Astrocyte of the spinal cord (primary cell): ENCODE measurements around the gene MUC20.
"Not testable (repeated sequence)": the region's sequence is repeated elsewhere in the genome, so short reads cannot be mapped to it uniquely, and the experiment has no call there.

Source experiments
- DNase-seq: peaks from one replicate; pipeline ENCODE4 v3.0.0; 2011; ENCODE audit warnings: low read depth, low spot score
- H3K4me3 ChIP-seq: 2 replicates; pipeline ENCODE4 v1.5.1; 2011; ENCODE audit warnings: low read depth, mild to moderate bottlenecking, low read length, moderate library complexity
- in situ Hi-C: cut with HindIII; loops from 2 replicates; pipeline ENCODE4 v1.10.0; 2017; ENCODE audit warnings: low sequenced_read_pairs
- TF ChIP-seq, protein P1 (sequence below): IDR thresholded peaks from 2 replicates; pipeline ENCODE4 v1.5.1; 2012; ENCODE audit warnings: low read depth, mild to moderate bottlenecking, low read length, inconsistent platforms

The MUC20 gene

DNA sequence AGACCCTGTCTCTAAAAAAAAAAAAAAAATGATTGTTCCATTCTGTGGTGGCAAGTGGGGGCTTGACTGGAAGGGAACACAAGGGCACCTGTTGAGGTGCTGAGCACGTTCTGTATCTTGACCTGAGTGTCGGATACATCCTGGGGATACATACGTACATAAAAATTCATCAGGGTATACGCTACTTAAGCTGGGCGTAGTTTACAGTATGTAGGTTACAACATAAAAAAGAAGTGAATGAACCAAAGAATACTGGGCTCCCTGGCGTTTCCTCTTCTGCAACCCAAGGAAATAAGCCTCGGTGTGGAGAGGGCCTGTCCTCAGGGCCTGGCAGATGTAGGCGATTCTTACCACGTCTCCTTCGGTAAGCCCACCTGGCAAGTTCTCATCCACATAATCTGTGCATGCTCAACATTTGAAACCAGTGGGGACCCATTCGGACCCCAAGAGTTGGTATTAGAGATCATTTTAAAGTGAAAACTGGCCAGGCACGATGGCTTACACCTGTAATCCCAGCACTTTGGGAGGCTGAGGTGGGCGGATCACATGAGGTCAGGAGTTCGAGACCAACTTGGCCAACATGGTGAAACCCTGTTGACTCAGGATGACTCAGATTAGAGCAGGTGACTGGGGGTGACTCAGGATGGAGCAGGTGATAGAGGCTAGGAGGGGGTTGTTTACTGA, 5.1 kb upstream of the MUC20 start:
- DNase-seq = no peak
- H3K4me3 ChIP-seq = no peak overlapping the region
- in situ Hi-C loops = no loop called here
- TF ChIP-seq, protein P1, sequence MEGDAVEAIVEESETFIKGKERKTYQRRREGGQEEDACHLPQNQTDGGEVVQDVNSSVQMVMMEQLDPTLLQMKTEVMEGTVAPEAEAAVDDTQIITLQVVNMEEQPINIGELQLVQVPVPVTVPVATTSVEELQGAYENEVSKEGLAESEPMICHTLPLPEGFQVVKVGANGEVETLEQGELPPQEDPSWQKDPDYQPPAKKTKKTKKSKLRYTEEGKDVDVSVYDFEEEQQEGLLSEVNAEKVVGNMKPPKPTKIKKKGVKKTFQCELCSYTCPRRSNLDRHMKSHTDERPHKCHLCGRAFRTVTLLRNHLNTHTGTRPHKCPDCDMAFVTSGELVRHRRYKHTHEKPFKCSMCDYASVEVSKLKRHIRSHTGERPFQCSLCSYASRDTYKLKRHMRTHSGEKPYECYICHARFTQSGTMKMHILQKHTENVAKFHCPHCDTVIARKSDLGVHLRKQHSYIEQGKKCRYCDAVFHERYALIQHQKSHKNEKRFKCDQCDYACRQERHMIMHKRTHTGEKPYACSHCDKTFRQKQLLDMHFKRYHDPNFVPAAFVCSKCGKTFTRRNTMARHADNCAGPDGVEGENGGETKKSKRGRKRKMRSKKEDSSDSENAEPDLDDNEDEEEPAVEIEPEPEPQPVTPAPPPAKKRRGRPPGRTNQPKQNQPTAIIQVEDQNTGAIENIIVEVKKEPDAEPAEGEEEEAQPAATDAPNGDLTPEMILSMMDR = no peak

DNA sequence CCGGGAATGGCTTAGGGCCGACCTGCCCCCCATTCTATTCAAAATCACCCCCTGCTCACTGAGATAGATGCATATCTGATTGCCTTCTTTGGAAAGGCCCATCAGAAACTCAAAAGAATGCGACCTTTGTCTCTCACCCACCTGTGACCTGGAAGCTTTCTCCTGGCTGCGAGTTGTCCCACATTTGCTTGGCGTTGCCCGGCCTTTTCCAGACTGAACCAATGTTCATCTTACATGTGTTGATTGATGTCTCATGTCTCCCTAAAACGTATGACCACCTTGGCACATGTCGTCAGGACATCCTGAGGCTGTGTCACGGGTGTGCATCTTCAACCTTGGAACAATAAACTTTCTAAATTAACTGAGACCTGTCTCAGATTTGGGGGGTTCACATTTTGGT, 3.4 kb upstream of the MUC20 start:
- no peak overlapping the region for H3K4me3 ChIP-seq
- TF ChIP-seq, protein P1 = no peak
- in situ Hi-C loops = no loop called here
- no peak for DNase-seq

DNA sequence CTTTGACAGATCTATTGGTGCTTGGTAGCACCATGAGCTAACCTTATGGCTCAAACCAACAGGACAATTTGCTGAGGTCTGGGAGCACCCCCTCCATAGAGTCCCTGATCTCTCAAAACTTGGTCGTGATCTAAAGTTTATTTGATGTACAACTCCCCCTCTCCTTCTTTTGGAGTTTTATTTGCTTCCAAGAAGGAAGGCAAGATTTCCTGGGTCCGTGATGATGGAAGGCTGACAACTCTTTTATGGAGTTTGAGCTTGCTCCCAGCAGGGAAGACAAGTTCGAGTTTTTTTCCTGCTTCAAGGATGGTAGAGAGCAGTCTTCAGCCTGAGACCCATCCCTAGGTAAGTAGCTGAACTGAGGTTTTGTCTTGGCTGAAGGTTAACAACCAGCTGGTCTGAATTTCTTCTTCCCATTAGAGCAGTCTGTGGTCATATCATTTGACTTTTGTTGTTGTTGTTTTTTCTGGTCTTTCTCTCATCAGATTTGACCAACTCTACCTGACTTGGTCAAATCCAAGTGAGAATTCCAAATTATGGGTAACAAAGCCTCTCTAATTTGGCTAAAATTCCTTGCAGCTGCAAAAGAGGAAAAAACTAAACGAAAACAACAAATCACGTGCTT, 2.8 kb upstream of the MUC20 start:
- TF ChIP-seq, protein P1 = no peak
- H3K4me3 ChIP-seq = no peak overlapping the region
- DNase-seq = no peak
- in situ Hi-C loops = no loop called here

DNA sequence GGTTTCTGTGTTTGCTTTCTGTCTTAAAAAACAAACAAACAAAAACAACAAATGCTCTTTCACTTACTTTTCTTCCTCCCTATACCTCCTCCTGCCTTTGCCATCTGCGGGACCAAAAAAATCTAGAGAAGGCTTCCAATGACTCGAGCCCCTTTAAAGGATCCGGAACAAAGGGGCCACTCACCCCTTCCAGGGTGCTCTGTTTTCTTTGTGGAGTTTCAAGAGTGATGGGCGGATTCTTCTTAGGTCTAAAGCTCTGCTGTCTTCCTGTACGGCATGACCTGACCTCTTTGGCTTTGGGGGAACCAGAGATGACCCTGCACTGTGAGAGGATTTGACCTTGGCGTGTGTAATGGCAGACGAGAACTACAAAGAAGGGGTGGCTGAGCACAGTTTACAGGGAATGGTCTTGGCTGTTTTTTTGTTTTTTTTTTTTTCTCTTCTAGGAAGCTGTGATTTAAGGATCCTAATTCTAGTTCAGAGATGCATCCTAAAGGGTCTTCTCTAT, 2.2 kb upstream of the MUC20 start:
- no peak overlapping the region for H3K4me3 ChIP-seq
- in situ Hi-C loops = no loop called here
- TF ChIP-seq, protein P1 = no peak
- DNase-seq = no peak

DNA sequence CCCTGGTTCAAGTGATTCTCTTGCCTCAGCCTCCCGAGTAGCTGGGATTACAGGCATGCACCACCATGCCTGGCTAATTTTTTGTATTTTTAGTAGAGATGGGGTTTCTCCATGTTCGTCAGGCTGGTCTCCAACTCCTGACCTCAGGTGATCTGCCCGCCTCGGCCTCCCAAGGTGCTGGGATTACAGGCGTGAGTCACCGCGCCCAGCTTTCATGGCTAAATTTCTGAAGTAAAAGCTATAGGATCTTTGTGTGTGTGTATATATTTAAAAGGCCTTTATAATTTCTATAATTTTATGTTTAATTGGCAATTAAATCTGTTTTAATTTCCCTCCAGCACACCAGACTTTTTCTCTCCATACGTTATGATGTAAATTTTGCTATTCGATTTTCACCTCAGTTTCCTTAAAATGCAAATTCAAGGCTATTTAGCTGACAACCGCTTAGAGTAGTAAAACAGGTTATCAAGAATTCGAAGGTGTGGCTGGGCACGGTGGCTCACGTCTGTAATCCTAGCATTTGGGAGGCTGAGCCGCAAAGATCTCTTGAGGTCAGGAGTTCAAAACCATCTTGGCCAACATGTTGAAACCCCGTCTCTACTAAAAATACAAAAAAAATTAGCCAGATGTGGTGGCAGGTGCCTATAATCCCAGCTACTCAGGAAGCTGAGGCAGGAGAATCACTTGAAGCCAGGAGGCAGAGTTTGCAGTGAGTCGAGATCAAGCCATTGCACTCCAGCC, 1.1 kb upstream of the MUC20 start:
- DNase-seq, H3K4me3 ChIP-seq, in situ Hi-C loops: not testable (repeated sequence)

DNA sequence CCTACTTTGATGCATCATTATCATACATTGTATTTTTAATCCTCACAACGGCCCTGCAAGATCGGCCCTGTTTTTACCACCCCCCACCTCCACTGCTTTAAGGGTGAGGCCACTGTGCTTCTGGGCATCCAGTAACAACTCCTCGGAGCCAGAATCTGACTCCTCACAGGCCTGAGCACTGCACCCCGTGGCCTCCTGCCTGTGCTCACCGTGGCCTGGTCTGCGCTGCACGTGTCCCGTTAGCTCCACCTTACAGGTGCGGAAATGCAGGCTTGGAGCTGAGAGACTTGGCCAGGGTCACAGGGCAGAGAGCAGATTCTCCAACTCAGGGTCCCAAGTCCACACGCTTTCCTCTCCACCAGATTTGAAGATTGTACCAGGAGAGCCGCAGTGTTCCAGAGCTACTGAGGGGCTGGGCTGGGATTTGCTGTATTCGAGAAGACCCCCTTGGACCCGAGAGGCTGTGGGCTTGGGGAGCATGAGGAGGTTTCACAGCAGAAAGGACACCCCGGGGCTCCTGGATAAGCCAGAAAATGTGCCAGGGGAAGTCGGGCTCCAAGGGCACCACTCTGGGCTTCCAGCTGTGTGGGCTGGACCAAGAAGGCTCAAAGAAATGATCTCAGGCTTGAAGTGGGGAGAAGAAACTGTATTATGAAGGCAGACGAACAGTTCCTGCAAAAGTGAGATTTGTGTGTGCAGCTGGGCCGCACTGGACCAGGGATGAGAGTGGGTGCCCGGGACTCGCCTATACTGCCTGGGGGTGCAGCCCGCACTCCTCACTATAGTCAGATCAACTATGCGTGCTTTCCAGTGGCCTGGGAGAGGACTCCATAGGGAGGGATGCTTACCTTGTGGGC, 1.6 kb downstream of the MUC20 start:
- in situ Hi-C loops, H3K4me3 ChIP-seq, DNase-seq: not testable (repeated sequence)

DNA sequence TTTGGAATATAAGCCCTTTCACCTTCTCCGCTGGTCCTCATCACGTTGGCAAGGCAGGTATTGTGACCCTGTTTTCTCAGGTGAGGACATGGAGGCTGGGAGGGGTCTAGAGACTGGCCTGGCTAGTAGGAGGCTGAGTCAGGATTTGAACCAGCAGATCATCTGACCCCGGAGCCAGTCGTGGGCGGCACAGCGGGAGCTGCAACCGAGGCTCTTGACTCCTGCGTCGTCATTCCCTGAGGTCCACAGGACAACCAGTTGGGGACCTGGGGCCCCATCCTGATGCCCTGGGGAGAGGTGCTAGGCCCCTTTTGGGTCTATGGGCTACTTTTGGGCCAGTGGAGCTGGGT, 2.2 kb downstream of the MUC20 start:
- in situ Hi-C loops, DNase-seq, H3K4me3 ChIP-seq: not testable (repeated sequence)

DNA sequence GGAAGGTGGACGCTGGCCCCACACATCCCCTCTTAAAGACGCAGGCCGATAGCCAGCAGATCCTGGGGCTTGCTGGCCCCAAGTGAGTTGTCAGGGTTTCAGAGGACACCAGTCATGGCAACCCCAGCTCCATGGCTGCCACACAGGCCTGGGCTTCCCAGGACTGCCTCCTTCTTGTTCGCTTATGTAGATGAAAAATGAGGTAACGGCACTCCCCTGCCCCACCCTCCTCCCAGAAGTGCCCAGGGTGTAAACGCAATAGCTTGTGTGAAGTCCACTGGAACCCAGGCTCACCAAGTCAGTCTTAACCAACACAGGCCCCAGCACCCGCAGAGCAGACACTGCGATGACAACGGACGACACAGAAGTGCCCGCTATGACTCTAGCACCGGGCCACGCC, 3.6 kb downstream of the MUC20 start:
- H3K4me3 ChIP-seq, in situ Hi-C loops, DNase-seq: not testable (repeated sequence)

DNA sequence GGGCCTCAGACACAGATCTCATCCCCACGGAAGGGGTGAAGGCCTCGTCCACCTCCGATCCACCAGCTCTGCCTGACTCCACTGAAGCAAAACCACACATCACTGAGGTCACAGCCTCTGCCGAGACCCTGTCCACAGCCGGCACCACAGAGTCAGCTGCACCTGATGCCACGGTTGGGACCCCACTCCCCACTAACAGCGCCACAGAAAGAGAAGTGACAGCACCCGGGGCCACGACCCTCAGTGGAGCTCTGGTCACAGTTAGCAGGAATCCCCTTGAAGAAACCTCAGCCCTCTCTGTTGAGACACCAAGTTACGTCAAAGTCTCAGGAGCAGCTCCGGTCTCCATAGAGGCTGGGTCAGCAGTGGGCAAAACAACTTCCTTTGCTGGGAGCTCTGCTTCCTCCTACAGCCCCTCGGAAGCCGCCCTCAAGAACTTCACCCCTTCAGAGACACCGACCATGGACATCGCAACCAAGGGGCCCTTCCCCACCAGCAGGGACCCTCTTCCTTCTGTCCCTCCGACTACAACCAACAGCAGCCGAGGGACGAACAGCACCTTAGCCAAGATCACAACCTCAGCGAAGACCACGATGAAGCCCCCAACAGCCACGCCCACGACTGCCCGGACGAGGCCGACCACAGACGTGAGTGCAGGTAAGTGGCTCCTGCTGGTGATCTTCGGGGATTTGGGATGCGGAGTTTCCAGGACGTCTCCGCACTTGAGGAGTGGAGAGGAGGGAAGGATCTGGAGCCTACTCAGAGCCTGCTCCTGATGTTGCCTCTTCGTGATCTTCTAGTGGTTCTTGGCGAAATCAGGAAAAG, 5.3 kb downstream of the MUC20 start:
- DNase-seq, H3K4me3 ChIP-seq, in situ Hi-C loops: not testable (repeated sequence)
